ENCODE measurements around the gene SND1.

DNA sequence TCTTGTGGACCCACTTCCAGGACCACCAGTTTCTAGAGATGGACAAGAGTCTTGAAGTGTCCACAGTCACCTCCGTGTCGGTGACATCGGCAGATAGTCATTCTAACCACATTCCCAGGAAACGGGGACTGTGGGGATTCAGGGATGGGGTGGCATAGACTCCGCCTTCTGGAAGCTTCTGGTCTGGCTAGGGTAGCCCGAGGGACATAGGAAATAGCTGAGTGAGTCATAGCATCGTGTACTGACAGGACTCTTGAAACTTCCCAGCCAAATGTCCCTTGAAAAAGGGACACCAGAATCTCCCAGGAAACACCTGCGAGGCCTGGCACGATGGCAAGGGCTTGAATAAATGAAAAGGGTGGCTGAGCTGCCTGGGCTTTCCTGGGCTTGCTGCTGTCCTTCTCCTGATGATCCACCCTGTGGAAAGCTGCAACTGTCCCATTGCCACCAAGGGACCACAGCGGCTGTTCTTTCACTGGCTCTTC is 463.4 kb downstream of the SND1 start:
- TF ChIP-seq, protein P1, sequence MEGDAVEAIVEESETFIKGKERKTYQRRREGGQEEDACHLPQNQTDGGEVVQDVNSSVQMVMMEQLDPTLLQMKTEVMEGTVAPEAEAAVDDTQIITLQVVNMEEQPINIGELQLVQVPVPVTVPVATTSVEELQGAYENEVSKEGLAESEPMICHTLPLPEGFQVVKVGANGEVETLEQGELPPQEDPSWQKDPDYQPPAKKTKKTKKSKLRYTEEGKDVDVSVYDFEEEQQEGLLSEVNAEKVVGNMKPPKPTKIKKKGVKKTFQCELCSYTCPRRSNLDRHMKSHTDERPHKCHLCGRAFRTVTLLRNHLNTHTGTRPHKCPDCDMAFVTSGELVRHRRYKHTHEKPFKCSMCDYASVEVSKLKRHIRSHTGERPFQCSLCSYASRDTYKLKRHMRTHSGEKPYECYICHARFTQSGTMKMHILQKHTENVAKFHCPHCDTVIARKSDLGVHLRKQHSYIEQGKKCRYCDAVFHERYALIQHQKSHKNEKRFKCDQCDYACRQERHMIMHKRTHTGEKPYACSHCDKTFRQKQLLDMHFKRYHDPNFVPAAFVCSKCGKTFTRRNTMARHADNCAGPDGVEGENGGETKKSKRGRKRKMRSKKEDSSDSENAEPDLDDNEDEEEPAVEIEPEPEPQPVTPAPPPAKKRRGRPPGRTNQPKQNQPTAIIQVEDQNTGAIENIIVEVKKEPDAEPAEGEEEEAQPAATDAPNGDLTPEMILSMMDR (IDR thresholded peaks at IDR 0.05): no peak
- TF ChIP-seq POLR2A (IDR thresholded peaks at IDR 0.05): no peak
